HepG2 (cell line): ENCODE results near the gene DCAF7. TPM values are rescaled to one million over a fixed set of nuclear protein-coding genes. Genes with fewer than 3 reads are reported as not detected.

ENCODE experiments used
- GATAD1 ChIP-seq: IDR thresholded peaks from 2 replicates; pipeline ENCODE4 v1.6.1; 2016; ENCODE audit warnings: missing genetic modification reagents, missing compliant biosample characterization
- HOXA5 ChIP-seq: sonication (generic); formaldehyde crosslinking; IDR thresholded peaks from 2 replicates; pipeline ENCODE4 v1.4.0; 2020; ENCODE audit warnings: missing genetic modification reagents
- HOXA7 ChIP-seq: sonication (generic); formaldehyde crosslinking; IDR thresholded peaks from 2 replicates; pipeline ENCODE4 v1.8.1; 2022; ENCODE audit warnings: mild to moderate bottlenecking, missing genetic modification reagents, moderate library complexity
- JUN ChIP-seq: sonication (generic); formaldehyde crosslinking; IDR thresholded peaks from 2 replicates; pipeline ENCODE4 v1.4.0; 2020; ENCODE audit warnings: mild to moderate bottlenecking, missing genetic modification reagents
- KLF12 ChIP-seq: sonication (generic); formaldehyde crosslinking; IDR thresholded peaks from 2 replicates; pipeline ENCODE4 v1.4.0; 2020; ENCODE audit warnings: missing genetic modification reagents, borderline replicate concordance
- MED13 ChIP-seq: sonication (generic); formaldehyde crosslinking; IDR thresholded peaks from 2 replicates; pipeline ENCODE4 v1.5.0; 2020; ENCODE audit warnings: missing genetic modification reagents
- MEF2D ChIP-seq: sonication (generic); formaldehyde crosslinking; IDR thresholded peaks from 2 replicates; pipeline ENCODE4 v1.5.1; 2020; ENCODE audit warnings: mild to moderate bottlenecking, missing genetic modification reagents
- RFXAP ChIP-seq: sonication (generic); formaldehyde crosslinking; IDR thresholded peaks from 2 replicates; pipeline ENCODE4 v1.4.0; 2020; ENCODE audit warnings: missing genetic modification reagents, borderline replicate concordance
- ZFP91 ChIP-seq: sonication (generic); formaldehyde crosslinking; IDR thresholded peaks from 2 replicates; pipeline ENCODE4 v1.9.0; 2022; ENCODE audit warnings: missing genetic modification reagents, mild to moderate bottlenecking, borderline replicate concordance
- ZMYM2 ChIP-seq: sonication (generic); formaldehyde crosslinking; IDR thresholded peaks from 2 replicates; pipeline ENCODE4 v1.8.0; 2022; ENCODE audit warnings: mild to moderate bottlenecking, missing genetic modification reagents
- ZNF142 ChIP-seq: sonication (generic); formaldehyde crosslinking; IDR thresholded peaks from 2 replicates; pipeline ENCODE4 v1.4.0; 2020; ENCODE audit warnings: missing genetic modification reagents
- ZNF546 ChIP-seq: sonication (generic); formaldehyde crosslinking; conservative IDR thresholded peaks from 2 replicates; pipeline ENCODE4 v1.8.1; 2023; ENCODE audit warnings: mild to moderate bottlenecking, missing genetic modification reagents
- ZNF550 ChIP-seq: sonication (generic); formaldehyde crosslinking; IDR thresholded peaks from 2 replicates; pipeline ENCODE4 v1.4.0; 2020; ENCODE audit warnings: mild to moderate bottlenecking, missing genetic modification reagents, borderline replicate concordance
- polyA plus RNA-seq, 8 experiments: library from polyadenylated mRNA; depleted of rRNA in 3 of 8; stranded (reverse) in 7 of 8; unstranded in 1 of 8; fragments of >200 nt; fragmentation: Illumina TruSeq in 4 of 8; extraction: Trizol in 4 of 8; gene quantifications; 2 replicates each; pipeline versions ENCODE4 v1.2.1 to v1.2.3, GENCODE V29; 2011 to 2016; ENCODE audit warnings: low read depth in 4 of 8, missing spikeins in 1 of 8, mixed read lengths in 1 of 8; ENCODE audit not compliant: insufficient read depth in 1 of 8
- total RNA-seq, 5 experiments: library from RNA; depleted of rRNA; stranded (reverse); fragments of >200 nt; fragmentation: Illumina TruSeq; extraction: Trizol; gene quantifications; 2 replicates each; pipeline ENCODE4 v1.2.3, GENCODE V29; 2016; ENCODE audit warnings: low read depth in 1 of 5
- TF ChIP-seq, protein P1 (sequence below): sonication (generic); formaldehyde crosslinking; IDR thresholded peaks from 2 replicates; pipeline ENCODE4 v1.8.1; 2023; ENCODE audit warnings: mild to moderate bottlenecking, inconsistent platforms, moderate library complexity, missing genetic modification reagents, borderline replicate concordance
- TF ChIP-seq, protein P2 (sequence below): sonication (generic); formaldehyde crosslinking; IDR thresholded peaks from 2 replicates; pipeline ENCODE4 v1.8.0; 2022; ENCODE audit warnings: mild to moderate bottlenecking, missing genetic modification reagents, borderline replicate concordance
- TF ChIP-seq, protein P3 (sequence below): IDR thresholded peaks from 2 replicates; pipeline ENCODE4 v1.6.1; 2018; ENCODE audit warnings: missing genetic modification reagents

Gene DCAF7
- total and polyA plus RNA-seq, 2 of the 13 experiments (the other 11 are each of a cell fraction or from before 2014, with no cell fraction given): 55.2 to 73.4 TPM

- TF ChIP-seq, protein P1, sequence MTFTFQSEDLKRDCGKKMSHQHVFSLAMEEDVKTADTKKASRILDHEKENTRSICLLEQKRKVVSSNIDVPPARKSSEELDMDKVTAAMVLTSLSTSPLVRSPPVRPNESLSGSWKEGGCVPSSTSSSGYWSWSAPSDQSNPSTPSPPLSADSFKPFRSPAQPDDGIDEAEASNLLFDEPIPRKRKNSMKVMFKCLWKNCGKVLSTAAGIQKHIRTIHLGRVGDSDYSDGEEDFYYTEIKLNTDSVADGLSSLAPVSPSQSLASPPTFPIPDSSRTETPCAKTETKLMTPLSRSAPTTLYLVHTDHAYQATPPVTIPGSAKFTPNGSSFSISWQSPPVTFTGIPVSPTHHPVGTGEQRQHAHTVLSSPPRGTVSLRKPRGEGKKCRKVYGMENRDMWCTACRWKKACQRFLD (CRISPR knock-in tag): 0 out of 2 replicates have a peak, but pooled peaks have one; percentile 44
- 0 out of 2 replicates have a peak, but pooled peaks have one; percentile 54 for TF ChIP-seq RFXAP (CRISPR knock-in tag)
- TF ChIP-seq ZNF142 (CRISPR knock-in tag): 0 out of 2 replicates have a peak, but pooled peaks have one; percentile 51
- TF ChIP-seq MEF2D (CRISPR knock-in tag): peak; percentile 83; the same call in 1 of the 2 replicates
- peak; percentile 63; the same call in 1 of the 2 replicates for TF ChIP-seq GATAD1 (CRISPR knock-in tag)
- TF ChIP-seq ZFP91 (CRISPR knock-in tag): peak; percentile 80; the same call in 1 of the 2 replicates
- TF ChIP-seq HOXA7 (CRISPR knock-in tag): no peak
- TF ChIP-seq MED13 (CRISPR knock-in tag): no peak
- TF ChIP-seq KLF12: no peak
- peak; percentile 80; the same call in 1 of the 2 replicates for TF ChIP-seq JUN (CRISPR knock-in tag)
- TF ChIP-seq, protein P2, sequence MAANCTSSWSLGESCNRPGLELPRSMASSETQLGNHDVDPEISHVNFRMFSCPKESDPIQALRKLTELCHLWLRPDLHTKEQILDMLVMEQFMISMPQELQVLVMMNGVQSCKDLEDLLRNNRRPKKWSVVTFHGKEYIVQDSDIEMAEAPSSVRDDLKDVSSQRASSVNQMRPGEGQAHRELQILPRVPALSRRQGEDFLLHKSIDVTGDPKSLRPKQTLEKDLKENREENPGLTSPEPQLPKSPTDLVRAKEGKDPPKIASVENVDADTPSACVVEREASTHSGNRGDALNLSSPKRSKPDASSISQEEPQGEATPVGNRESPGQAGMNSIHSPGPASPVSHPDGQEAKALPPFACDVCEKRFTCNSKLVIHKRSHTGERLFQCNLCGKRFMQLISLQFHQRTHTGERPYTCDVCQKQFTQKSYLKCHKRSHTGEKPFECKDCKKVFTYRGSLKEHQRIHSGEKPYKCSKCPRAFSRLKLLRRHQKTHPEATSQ (CRISPR knock-in tag): peak; percentile 83; the same call in 1 of the 2 replicates
- peak; percentile 73; the same call in 1 of the 2 replicates for TF ChIP-seq ZMYM2 (CRISPR knock-in tag)
- TF ChIP-seq HOXA5 (CRISPR knock-in tag): peak; percentile 74; the same call in 1 of the 2 replicates
- TF ChIP-seq ZNF546: no peak
- TF ChIP-seq ZNF550 (CRISPR knock-in tag): no peak
- TF ChIP-seq, protein P3, sequence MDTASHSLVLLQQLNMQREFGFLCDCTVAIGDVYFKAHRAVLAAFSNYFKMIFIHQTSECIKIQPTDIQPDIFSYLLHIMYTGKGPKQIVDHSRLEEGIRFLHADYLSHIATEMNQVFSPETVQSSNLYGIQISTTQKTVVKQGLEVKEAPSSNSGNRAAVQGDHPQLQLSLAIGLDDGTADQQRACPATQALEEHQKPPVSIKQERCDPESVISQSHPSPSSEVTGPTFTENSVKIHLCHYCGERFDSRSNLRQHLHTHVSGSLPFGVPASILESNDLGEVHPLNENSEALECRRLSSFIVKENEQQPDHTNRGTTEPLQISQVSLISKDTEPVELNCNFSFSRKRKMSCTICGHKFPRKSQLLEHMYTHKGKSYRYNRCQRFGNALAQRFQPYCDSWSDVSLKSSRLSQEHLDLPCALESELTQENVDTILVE (CRISPR knock-in tag): peak; percentile 82
Measured at GRCh38 chr17:63531022-63531965, 19.0 kb upstream of the DCAF7 start (continued).
